Lower leg skin (tissue), 3 donors: ENCODE data around the gene MED10.

ENCODE experiments used
- POLR2A ChIP-seq, 2 donors: fragments of 450-650 bp; IDR thresholded peaks; one replicate each; pipeline ENCODE4 v1.6.1; 2016 to 2017; ENCODE audit warnings: antibody characterized with exemption in 2 of 2, mild to moderate bottlenecking in 1 of 2, moderate library complexity in 1 of 2
- TF ChIP-seq, protein P1 (sequence below), 3 donors: fragments of 450-650 bp; IDR thresholded peaks; one replicate each; pipeline ENCODE4 v1.5.1; 2016; ENCODE audit warnings: antibody characterized with exemption in 3 of 3, mild to moderate bottlenecking in 3 of 3, moderate library complexity in 2 of 3

DNA sequence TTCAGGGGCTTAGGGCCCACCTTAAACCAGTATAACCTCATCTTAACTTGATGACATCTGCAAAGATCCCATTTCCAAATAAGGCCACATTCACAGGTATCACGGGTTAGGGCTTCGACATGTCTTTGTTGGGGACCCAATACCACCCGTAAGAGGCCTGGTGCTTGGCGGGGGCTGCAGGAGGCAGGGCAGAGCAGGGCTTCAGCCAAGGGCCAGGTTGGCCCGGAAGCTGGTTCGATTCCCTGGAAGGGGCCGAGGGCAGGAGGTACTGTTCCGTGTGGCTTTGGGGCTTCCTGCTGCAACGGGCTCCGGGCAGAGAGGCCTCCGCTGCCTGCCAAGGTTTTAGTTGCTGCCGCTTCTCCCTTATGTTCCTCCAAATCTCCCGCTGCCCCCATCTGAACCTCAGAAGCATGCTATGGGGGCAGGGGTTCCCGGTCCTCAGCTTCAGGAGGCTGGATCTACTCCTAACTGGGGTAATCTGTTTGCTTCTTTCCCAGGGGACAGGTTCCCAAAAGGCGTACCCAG is 29.8 kb downstream of the MED10 start:
- TF ChIP-seq, protein P1, sequence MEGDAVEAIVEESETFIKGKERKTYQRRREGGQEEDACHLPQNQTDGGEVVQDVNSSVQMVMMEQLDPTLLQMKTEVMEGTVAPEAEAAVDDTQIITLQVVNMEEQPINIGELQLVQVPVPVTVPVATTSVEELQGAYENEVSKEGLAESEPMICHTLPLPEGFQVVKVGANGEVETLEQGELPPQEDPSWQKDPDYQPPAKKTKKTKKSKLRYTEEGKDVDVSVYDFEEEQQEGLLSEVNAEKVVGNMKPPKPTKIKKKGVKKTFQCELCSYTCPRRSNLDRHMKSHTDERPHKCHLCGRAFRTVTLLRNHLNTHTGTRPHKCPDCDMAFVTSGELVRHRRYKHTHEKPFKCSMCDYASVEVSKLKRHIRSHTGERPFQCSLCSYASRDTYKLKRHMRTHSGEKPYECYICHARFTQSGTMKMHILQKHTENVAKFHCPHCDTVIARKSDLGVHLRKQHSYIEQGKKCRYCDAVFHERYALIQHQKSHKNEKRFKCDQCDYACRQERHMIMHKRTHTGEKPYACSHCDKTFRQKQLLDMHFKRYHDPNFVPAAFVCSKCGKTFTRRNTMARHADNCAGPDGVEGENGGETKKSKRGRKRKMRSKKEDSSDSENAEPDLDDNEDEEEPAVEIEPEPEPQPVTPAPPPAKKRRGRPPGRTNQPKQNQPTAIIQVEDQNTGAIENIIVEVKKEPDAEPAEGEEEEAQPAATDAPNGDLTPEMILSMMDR (IDR thresholded peaks at IDR 0.05) = no peak
- no peak for TF ChIP-seq POLR2A (IDR thresholded peaks at IDR 0.05)
